GM12878 (cell line): Measurements from ENCODE around the gene GPC5. TPM values are rescaled to one million over a fixed set of nuclear protein-coding genes. Genes with fewer than 3 reads are reported as not detected.

Experiments used
- ATAC-seq: fragments of 200-7000 bp; cut with Tn5 transposase; 3 replicates; pipeline ENCODE4 v1.9.1; 2020; ENCODE audit warnings: mild to moderate bottlenecking, moderate library complexity
- BruUV-seq: library from RNA; stranded (reverse); fragments of 400-500 nt; replicated peaks from 2 replicates; lab custom pipeline; 2021; lab: Mats Ljungman, UMichigan
- CTCF ChIA-PET: fragments of 300-600 bp; sonication (Branson Sonifier 250); formaldehyde crosslinking; extraction: SDS; loops from one replicate; lab custom pipeline; 2021; ENCODE audit warnings: inconsistent platforms; lab: Yijun Ruan, JAX
- POLR2A ChIA-PET: fragments of 350-600 bp; formaldehyde crosslinking; extraction: SDS; loops from one replicate; lab custom pipeline; 2021; ENCODE audit warnings: inconsistent platforms; lab: Charles Lee
- RAD21 ChIA-PET: fragments of 300-600 bp; sonication (Branson Sonifier 250); formaldehyde crosslinking; loops from one replicate; lab custom pipeline; 2023; ENCODE audit warnings: antibody characterized with exemption; ENCODE audit not compliant: unreplicated experiment; lab: Charles Lee
- SMC1A ChIA-PET: fragments of 300-600 bp; sonication (Branson Sonifier 250); formaldehyde crosslinking; loops from one replicate; lab custom pipeline; 2023; ENCODE audit not compliant: unreplicated experiment, uncharacterized antibody; lab: Charles Lee
- DNase-seq: peaks from one replicate; pipeline ENCODE4 v3.0.0-alpha.2; 2011; ENCODE audit warnings: low read depth, low spot score
- FAIRE-seq: peaks from 3 replicates; lab custom pipeline; 2011; peaks lifted over from hg19 to GRCh38; lab: Jason Lieb, UNC
- H2AFZ ChIP-seq: 2 replicates; pipeline ENCODE4 v1.6.0; 2011; ENCODE audit warnings: low read depth, low read length, control low read depth; ENCODE audit not compliant: control insufficient read depth
- H3K27ac ChIP-seq: 2 replicates; pipeline ENCODE4 v1.5.1; 2011; ENCODE audit warnings: control low read depth; ENCODE audit not compliant: control insufficient read depth, insufficient read depth
- H3K27me3 ChIP-seq, 2 experiments: replicated peaks in 1 of 2; 2 replicates each; pipeline versions ENCODE4 v1.6.0 to v1.6.1; 2011; ENCODE audit warnings: low read length in 1 of 2; ENCODE audit not compliant: control insufficient read depth in 2 of 2, insufficient read depth in 2 of 2
- H3K36me3 ChIP-seq, 2 experiments: 2 replicates each; pipeline ENCODE4 v1.5.1; 2011; ENCODE audit warnings: low read length in 1 of 2; ENCODE audit not compliant: control insufficient read depth in 2 of 2, insufficient read depth in 2 of 2
- H3K4me1 ChIP-seq: 2 replicates; pipeline ENCODE4 v1.6.1; 2011; ENCODE audit warnings: mild to moderate bottlenecking, low read length, moderate library complexity, mixed read lengths; ENCODE audit not compliant: control insufficient read depth, insufficient read depth
- H3K4me2 ChIP-seq: 2 replicates; pipeline ENCODE4 v1.6.0; 2011; ENCODE audit warnings: control low read depth; ENCODE audit not compliant: control insufficient read depth, insufficient read depth
- H3K4me3 ChIP-seq: fragments of 200-600 bp; sonication (generic); 2 replicates; pipeline ENCODE4 v1.5.1; 2016
- H3K79me2 ChIP-seq: 2 replicates; pipeline ENCODE4 v1.6.0; 2011; ENCODE audit warnings: low read length; ENCODE audit not compliant: control insufficient read depth, insufficient read depth
- H3K9ac ChIP-seq: 2 replicates; pipeline ENCODE4 v1.8.0; 2011; ENCODE audit warnings: low read length, control low read depth, mixed read lengths; ENCODE audit not compliant: control insufficient read depth, insufficient read depth
- H3K9me3 ChIP-seq: replicated peaks from 3 replicates; pipeline ENCODE4 v1.5.1; 2011; ENCODE audit warnings: mild to moderate bottlenecking, low read length; ENCODE audit not compliant: control insufficient read depth, insufficient read depth
- H4K20me1 ChIP-seq: 2 replicates; pipeline ENCODE4 v1.6.0; 2011; ENCODE audit not compliant: control insufficient read depth, insufficient read depth
- CBFB ChIP-seq: IDR thresholded peaks from 2 replicates; pipeline ENCODE4 v1.6.1; 2016; ENCODE audit warnings: antibody characterized with exemption, low read depth
- MEF2B ChIP-seq: fragments of 450-650 bp; IDR thresholded peaks from 2 replicates; pipeline ENCODE4 v1.6.1; 2018; ENCODE audit warnings: mild to moderate bottlenecking, moderate library complexity; ENCODE audit not compliant: partially characterized antibody, poor library complexity, severe bottlenecking
- MTA3 ChIP-seq: IDR thresholded peaks from 2 replicates; pipeline ENCODE4 v1.6.1; 2012; ENCODE audit warnings: low read length, inconsistent platforms, borderline replicate concordance
- NFXL1 ChIP-seq: fragments of 450-650 bp; IDR thresholded peaks from 2 replicates; pipeline ENCODE4 v1.6.1; 2017; ENCODE audit warnings: antibody characterized with exemption, mild to moderate bottlenecking, borderline replicate concordance
- NKRF ChIP-seq: fragments of 450-650 bp; conservative IDR thresholded peaks from 2 replicates; pipeline ENCODE4 v1.6.1; 2017; ENCODE audit warnings: mild to moderate bottlenecking, moderate library complexity
- STAT3 ChIP-seq: IDR thresholded peaks from 2 replicates; pipeline ENCODE4 v1.6.1; 2011; ENCODE audit warnings: low read depth, low read length, improper control_type of control experiment
- USF2 ChIP-seq: IDR thresholded peaks from 2 replicates; pipeline ENCODE4 v1.6.1; 2011; ENCODE audit warnings: low read depth, low read length, improper control_type of control experiment, borderline replicate concordance
- ZNF207 ChIP-seq: fragments of 450-650 bp; IDR thresholded peaks from 2 replicates; pipeline ENCODE4 v1.6.1; 2014; ENCODE audit warnings: antibody characterized with exemption, mild to moderate bottlenecking, borderline replicate concordance
- WGBS: methylation state at CpG from one replicate; pipeline ENCODE4 v1.1.6; 2016; ENCODE audit warnings: low lambda C conversion rate; ENCODE audit not compliant: insufficient replicate concordance, insufficient coverage; ENCODE audit errors: missing lambda C conversion rate; 5-methylcytosine and 5-hydroxymethylcytosine counted together
- in situ Hi-C: fragments of 300-500 bp; cut with MboI; formaldehyde crosslinking; loops from 9 replicates; pipeline ENCODE4 v1.14.3; 2018; ENCODE audit warnings: mixed read lengths
- intact Hi-C: fragments of 100-400 bp; cut with micrococcal nuclease; formaldehyde crosslinking; loops from one replicate; pipeline ENCODE4 v1.14.2; 2022; ENCODE audit not compliant: unreplicated experiment
- polyA plus RNA-seq, 11 experiments: library from polyadenylated mRNA; depleted of rRNA in 4 of 11; unstranded in 6 of 11; stranded (reverse) in 5 of 11; fragments of >200 nt; fragmentation: Nextera tagmentation in 4 of 11; fragmentation: Illumina TruSeq in 1 of 11; extraction: Ambion mirVana in 4 of 11; extraction: Trizol in 1 of 11; gene quantifications; 1 replicate in 1 of 11; 2 replicates in 10 of 11; pipeline versions ENCODE4 v1.2.1 to v1.2.3, GENCODE V29; 2011 to 2016; ENCODE audit warnings: inconsistent platforms in 2 of 11, missing spikeins in 2 of 11, low read depth in 1 of 11
- total RNA-seq, 4 experiments: library from RNA; depleted of rRNA in 3 of 4; stranded (reverse); fragments of >200 nt in 3 of 4; fragmentation: Illumina TruSeq in 1 of 4; extraction: Trizol in 1 of 4; gene quantifications; 2 replicates each; pipeline versions ENCODE4 v1.2.1 to v1.2.3, GENCODE V29; 2013 to 2021
- TF ChIP-seq, protein P1 (sequence below): fragments of 450-650 bp; IDR thresholded peaks from 2 replicates; pipeline ENCODE4 v1.6.1; 2017; ENCODE audit warnings: mild to moderate bottlenecking, moderate library complexity

Gene GPC5
- total and polyA plus RNA-seq, 10 of the 15 experiments (the other 5 are each of a cell fraction or from before 2014, with no cell fraction given), result 0.05 to 0.87 (median 0.44) TPM; not detected in 1

DNA sequence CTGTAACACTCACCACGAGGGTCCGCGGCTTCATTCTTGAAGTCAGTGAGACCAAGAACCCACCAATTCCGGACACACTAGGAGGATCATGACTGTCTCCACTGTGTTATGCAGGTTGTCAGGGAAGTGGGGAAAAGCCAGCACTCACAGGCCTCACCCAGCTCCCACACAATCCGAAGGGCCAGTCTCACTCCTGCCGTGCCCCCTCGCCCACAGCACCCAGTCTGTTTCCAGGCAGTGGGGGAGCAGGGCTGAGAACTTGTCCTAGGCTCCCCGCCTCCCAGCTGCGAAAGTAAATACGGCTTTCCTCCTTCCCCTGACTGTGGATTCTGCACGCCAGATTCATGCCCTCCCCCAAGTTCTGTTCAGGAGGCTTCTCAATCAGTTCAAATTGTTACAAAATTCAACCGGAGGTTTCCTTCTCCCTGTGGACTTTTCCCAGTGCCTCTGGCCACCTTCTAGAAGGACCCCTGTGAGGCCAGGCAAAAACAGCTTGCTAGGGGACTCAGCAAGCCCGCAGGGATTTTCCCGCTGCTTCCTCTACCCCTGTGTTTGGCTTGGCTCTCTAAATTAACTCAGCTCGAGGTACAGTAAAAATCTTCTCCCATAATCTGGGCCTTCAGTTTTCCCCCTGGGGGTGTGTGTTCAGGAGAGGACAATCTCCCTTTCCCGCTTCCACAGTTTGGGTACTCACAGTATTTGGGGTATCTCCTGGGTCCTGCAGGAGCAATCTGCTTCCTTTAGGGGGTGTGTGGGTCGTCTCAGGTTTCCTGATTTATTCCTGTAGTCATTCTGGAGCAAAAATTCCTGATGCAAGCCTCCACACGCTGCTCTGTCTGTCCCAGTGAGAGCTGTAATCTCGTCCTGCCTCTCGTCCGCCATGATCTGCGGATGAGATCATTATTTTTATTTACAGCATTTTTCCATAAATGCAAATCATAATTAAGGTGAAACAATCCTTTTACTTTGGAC is 899.8 kb downstream of the GPC5 start (continued):
- TF ChIP-seq, protein P1, sequence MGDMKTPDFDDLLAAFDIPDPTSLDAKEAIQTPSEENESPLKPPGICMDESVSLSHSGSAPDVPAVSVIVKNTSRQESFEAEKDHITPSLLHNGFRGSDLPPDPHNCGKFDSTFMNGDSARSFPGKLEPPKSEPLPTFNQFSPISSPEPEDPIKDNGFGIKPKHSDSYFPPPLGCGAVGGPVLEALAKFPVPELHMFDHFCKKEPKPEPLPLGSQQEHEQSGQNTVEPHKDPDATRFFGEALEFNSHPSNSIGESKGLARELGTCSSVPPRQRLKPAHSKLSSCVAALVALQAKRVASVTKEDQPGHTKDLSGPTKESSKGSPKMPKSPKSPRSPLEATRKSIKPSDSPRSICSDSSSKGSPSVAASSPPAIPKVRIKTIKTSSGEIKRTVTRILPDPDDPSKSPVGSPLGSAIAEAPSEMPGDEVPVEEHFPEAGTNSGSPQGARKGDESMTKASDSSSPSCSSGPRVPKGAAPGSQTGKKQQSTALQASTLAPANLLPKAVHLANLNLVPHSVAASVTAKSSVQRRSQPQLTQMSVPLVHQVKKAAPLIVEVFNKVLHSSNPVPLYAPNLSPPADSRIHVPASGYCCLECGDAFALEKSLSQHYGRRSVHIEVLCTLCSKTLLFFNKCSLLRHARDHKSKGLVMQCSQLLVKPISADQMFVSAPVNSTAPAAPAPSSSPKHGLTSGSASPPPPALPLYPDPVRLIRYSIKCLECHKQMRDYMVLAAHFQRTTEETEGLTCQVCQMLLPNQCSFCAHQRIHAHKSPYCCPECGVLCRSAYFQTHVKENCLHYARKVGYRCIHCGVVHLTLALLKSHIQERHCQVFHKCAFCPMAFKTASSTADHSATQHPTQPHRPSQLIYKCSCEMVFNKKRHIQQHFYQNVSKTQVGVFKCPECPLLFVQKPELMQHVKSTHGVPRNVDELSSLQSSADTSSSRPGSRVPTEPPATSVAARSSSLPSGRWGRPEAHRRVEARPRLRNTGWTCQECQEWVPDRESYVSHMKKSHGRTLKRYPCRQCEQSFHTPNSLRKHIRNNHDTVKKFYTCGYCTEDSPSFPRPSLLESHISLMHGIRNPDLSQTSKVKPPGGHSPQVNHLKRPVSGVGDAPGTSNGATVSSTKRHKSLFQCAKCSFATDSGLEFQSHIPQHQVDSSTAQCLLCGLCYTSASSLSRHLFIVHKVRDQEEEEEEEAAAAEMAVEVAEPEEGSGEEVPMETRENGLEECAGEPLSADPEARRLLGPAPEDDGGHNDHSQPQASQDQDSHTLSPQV, result no peak
- TF ChIP-seq NKRF, result no peak

DNA sequence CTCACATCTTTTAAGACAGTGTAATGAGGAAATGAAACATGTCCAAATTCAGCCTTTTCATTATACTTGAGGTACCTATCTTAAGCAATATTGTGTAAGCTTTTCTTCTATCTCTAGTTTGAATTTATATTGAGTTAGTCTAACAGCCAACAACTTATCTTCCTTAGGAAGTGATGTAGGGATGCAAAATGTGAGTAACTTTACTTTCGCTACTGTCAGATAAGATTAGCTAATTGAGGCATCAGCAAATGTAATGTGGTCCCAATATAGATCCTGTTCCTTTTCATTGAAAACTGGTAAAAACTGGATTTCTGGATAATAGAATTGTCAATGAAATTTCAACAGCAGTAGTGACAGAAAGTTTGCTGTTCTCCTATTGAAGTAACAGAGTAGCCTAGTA is 902.2 kb downstream of the GPC5 start:
- no peaks in the 10 kb centered on the region for H3K4me1 ChIP-seq
- H3K4me3 ChIP-seq, result no peak overlapping the region
- ATAC-seq (no peak), FAIRE-seq (no peak), DNase-seq (no peak)
- in situ Hi-C loops, result no loop called here
- BruUV-seq, result no TSS peak
- no peaks in the 10 kb centered on the region for H3K79me2 ChIP-seq
- ChIA-PET CTCF (no interaction called here), RAD21 (no interaction called here), POLR2A (no interaction called here), SMC1A (no interaction called here)
- intact Hi-C loops, result no loop called here
- no peaks in the 10 kb centered on the region for H4K20me1 ChIP-seq
- WGBS, result 39% methylated on average over 1 of the region's 1 CpG
- H3K27ac ChIP-seq, result no peak overlapping the region
- no peaks in the 10 kb centered on the region for H3K36me3 ChIP-seq
- H3K9me3 ChIP-seq, result no peaks in the 10 kb centered on the region
- H2AFZ ChIP-seq, result no peak overlapping the region
- TF ChIP-seq USF2, result no peak
- no peak for TF ChIP-seq CBFB
- TF ChIP-seq MEF2B, result no peak
- no peak for TF ChIP-seq ZNF207
- no peak for TF ChIP-seq MTA3
- no peak for TF ChIP-seq NFXL1
- no peak for TF ChIP-seq STAT3
- H3K4me2 ChIP-seq, result no peak overlapping the region
- no peaks in the 10 kb centered on the region for H3K27me3 ChIP-seq
- H3K9ac ChIP-seq, result no peak overlapping the region
